GM19035 (cell line): ENCODE measurements around the gene HESX1.

Source experiments
- ATAC-seq: cut with Tn5 transposase; IDR thresholded peaks from one replicate; pipeline ENCODE4 v1.9.1; 2021; ENCODE audit not compliant: unreplicated experiment

The HESX1 gene

GRCh38 chr3:57168151-57168550 lies 31.6 kb downstream of the HESX1 start:
- no peak for ATAC-seq

GRCh38 chr3:57166660-57167059 lies 33.1 kb downstream of the HESX1 start:
- no peak for ATAC-seq

GRCh38 chr3:57165641-57166040 lies 34.1 kb downstream of the HESX1 start:
- no peak for ATAC-seq

DNA sequence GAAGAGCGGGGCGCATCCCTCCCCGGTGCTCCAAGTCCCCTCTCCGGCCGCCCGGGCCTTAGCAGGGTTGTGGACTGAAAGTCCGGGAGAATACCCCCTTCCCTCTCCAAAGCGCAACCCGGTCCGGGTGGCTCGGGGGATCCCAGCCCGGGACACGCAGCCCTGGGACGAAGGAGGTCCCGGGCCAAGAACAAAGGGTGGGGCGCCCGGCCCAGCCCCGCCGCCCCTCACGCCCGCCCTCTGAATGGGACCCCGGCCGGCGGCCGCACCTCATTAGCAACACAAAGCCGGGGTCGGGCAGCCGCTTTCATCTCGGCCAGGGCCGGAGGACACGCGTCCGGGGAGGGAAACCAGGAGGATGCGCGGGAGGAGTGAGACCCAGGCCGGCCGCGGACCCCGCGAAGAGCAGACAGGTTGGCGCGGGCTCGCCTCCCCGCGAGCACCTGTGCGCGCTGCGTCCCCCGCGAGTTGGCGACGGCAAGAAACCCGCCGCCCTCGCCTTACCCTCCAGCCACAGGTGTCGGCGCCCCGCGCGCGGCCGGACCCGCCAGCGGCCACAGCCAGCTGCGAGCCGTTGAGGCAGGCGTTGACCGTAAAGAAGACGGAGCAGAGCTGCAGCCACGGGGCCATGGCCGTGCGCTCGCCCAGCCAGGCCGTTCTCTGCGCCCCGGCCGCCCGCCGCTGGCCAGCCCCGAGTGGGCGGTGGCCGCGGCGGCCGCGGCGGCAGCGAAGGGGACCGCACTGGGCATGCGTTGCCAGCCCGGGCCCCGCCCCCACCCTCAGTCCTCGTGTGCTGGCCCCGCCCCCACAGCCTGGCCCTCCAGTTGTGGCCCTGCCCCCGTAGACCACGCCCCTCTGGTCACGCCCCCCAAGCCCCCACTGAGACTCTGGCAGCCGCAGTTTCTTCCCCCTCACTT lies 34.9 kb downstream of the HESX1 start, which contains the start of gene IL17RD:
Gene IL17RD, minus strand, starts transcription at position 697 of the 917 bp plus-strand sequence. Its CDS starts 67 bp downstream, at position 630.
- no peak for ATAC-seq

DNA sequence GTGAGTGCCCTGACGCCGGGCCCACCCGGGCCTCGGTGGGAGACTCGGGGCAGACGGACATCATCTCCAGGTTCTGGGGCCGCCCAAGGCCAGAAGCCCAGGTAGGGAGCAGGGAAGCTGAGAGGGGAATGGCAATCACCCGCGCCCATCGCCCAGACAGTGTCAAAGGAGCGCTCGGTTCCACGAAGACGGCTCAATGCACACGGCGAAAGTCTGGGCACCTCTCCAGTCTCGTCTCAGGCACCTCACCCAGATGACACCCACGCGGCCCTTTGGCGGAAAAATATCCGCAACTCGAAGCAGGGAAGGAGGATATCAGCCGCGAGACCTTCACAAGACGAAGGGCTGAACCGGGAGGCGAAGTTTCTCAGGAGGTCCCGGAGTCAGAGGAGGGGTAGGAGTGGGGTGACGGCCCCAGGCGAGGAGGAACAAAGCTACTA lies 35.5 kb downstream of the HESX1 start:
- no peak for ATAC-seq

GRCh38 chr3:57163751-57164150 lies 36.0 kb downstream of the HESX1 start:
- ATAC-seq = no peak

GRCh38 chr3:57161915-57162314 lies 37.9 kb downstream of the HESX1 start:
- ATAC-seq = no peak

GRCh38 chr3:57160765-57161538 lies 38.8 kb downstream of the HESX1 start:
- ATAC-seq = no peak

DNA sequence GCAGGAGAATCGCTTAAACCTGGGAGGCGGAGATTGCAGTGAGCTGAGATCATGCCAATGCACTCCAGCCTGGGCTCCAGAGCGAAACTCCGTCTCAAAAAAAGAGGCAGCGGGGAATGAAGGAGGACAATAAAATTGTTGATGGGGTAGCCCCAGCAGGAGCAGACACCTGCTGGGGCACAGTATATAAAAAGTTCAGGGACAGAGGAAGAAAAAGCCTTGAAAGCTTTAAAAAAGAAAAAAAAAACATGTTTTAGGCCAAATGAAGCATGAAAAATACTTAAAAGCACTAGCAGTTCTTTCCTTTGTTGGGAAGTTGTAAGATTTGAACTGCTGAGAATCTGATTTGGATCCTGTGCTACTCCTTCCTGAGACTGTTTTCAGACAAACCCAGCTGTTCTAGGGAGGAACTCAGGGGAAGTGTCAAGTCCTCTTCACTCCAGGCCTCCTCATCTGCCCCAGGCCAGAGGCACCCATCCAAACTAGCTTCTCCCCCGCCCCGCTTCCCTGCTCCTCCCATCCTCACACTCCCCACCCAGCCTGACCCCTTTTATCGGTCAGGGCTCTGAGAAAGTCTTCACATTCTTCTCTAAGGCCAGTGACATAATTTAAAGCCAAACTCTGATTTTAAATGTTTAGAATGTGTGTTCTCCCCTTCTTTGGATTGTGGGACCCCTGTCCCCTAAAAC lies 39.6 kb downstream of the HESX1 start:
- no peak for ATAC-seq

DNA sequence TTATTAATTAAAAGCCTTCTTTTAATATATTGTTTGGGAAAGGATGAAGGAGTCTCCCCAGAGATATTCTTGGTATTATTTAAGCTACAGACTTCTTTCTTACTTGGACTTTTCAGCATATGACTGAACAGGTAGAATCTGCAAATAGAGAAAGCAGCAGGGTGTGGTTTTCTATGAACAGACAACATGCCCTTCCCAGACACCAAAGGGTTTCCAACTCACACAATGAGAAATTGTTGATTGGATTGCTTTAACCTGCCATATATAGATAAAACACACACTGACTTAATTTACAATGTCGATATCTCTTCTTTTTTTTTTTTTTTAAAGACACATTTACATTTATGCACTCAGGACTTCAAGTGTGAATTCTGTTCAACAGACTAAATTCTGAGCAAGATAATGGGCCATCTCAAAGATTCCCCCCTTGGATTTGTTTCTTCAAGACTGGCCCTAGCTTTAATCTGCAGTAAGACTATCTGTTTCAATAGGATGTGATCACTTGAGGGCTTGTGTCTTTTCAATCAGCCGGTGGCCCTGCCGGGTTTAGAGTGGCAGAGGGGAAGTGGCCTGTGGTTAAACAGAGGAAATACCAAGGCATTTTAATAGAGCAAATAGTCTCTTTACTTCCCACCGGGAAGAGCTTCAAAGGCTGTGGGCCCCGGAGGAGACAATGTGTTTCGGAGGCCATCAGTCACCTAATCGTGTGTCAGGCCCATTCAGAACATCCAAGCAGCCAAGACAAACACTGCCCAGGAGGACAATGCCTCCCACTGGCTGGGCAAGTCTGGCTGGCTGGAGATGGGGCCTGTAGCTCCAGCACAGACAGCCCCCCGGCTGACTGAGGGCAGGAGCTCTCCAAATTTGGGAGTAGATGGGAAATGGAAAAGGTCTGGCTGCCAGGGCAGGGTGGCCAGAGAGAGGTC lies 40.7 kb downstream of the HESX1 start:
- ATAC-seq = no peak

DNA sequence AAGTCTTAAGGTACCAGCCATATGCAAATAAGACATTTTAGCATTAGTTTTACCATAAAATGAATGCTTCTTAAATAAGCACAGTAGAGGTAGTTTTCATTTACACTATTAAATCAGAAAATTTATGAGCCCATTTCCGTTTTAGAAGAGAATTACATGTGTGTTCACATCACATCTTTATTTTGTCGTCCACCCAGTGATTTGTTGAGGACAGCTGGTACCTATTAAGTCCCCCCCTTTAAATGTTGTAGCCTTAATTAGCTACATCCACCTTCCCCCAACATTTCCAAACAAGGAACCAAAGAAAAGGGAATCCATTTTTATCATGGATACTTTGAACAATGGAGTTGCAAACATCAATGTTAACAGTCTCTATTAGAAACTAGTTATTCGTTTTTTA lies 41.5 kb downstream of the HESX1 start:
- no peak for ATAC-seq

DNA sequence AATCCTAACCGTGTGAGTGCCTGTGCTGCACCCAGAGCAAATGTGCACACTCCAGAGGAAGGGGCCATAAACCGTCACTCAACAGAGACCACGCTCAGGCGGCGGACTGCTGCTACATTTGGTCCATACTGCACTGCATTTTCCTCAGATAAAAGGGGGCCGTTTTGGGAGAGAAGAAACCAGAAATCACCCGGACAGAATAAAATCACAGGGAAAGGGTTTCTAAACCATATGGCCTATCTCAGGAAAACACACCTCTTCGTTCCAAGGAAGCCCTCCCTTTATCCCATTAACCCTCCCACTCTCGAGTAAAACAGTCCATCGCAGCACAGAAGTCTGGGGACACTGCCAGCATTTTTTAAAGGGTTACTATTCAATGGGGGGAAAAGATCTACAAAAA lies 42.2 kb downstream of the HESX1 start:
- no peak for ATAC-seq

- no peak for ATAC-seq
These were observed 44.5 kb downstream of the HESX1 start for GRCh38 chr3:57155310-57155643.

GRCh38 chr3:57154470-57155309 lies 45.1 kb downstream of the HESX1 start:
- ATAC-seq = no peak

DNA sequence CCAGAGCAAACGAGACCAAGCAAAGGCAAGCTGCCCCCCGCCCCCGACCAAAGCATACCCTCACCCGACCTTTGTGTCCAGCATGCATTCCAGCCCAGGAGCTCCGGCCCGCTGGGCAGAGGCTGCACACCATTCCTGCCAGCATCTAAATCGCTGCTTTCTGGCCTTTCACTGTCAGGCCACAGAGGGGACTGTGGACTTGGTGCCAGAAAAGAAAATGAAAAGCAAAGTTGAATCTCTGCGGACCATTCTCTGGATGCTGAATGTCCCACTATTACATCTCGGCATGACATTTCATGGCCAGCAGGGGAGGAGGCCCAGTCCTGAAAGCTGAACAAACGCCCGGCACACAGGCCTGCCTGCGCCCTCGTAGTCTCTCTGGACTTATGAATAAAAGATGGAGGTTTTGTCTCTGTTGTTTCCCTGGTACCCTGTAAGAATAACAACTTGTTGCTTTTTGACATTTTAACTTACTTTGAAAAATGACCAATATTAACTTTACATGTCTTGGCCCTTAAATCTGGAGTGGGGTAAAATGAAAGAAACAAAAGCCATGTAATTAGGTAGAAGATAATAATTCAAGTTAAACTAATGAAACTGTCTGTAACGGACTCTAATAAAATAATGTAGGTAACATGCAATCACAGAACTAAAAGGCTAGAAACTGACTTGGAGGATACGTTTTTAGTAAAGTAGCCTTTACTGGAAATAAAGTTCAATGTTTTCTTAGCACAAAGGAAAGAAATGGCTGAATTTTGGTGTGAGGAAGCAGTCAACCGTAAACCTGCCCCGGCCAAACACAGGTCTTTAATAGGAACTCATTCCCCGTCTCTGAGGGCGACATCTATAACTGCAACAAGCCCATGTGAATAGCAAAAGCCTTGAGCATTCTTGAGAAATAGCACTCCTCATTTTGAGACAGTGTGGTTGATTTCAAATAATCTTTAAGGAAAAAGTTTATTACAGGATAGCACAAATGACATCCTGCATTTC lies 47.3 kb downstream of the HESX1 start:
- ATAC-seq = no peak

DNA sequence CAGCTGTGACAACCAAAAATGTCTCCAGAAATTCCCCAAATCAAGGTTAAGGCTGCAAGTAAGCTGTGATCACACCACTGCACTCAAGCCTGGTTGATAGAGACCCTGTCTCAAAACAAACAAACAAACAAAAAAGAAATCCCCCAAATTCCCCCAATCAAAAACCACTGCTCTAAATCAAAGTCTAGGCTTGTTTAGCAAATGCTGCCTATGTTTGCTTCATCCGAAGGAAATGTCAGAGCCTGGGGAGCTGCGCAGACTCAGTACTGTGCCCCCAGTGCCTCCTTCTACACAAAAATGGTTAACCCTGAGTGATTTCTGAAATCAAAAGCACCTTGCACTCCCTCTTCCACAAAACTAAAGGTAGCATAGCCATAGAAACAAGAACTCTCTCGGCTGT lies 48.0 kb downstream of the HESX1 start:
- no peak for ATAC-seq

DNA sequence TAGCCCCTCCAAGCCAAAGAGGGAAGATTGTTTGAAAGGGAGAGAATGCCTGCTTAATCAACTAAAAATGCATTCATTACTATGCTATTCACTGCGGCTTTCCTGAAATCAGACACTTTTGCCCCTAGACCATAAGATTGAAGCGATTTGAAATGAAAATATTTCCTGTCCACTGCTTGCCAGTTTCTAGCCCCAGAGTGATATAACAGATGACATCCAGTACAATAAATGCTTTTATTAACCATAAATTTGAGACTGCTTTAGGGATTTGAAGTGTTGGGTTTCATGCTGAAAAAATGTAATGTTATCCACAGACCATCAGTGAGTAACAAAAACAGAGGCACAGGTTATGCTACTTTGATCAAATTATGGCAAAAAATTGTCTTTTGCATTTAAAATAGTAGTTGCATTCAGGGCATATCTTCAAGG lies 48.7 kb downstream of the HESX1 start:
- no peak for ATAC-seq

- ATAC-seq = no peak
These were observed 49.6 kb downstream of the HESX1 start for GRCh38 chr3:57150113-57150581.
